ENCODE results near the gene WDR91.

WDR91 gene

DNA sequence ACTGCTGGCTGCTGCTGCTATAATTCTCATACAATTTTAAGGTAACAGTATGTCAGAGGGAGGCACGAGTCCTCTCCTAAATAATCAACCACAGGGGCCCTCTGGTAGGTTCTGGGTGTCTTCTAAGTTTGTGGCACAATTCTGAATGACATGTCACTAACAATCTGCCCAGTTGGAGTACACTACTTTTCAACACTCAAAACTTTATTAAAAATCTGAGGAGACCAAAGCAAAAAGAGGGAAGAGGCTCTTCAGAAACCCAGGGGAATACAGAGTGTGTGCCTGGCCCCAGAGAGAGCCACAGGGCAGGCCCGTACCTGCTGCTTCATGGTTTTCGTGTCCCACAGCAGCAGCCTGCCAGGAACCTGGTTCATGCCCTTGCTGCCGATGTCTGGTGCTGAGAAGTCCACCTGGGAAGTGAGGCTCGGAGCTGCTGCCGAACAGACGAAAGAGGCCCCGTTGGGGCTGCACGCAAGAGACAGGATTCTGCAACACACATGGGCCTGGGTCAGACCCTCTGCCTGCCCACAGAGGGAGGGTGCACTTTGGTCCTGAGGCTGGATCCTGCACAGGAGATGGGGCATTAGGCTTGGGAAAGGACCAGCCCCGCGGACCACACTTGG, 18.3 kb downstream of the WDR91 start:
- H3K4me3 ChIP-seq (ENCODE audit: low read length), result no peak overlapping the region

DNA sequence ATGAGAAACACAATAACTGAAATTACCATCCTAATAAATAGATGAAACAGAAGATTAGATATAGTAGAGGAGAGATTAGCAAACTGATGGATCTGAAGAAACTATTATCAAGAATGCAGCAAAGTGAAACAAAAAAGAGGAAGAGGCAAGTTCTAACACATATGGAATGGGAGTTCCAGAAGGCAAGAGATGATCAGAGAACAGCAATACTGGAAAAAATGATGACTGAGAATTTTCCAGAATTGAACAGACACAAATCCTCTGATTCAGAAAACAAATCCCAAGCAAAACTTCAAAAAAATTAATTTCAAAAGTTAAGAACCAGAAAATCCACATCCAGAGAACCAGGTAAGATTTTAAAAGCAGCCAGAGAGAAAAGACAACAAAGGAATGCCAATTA, 20.6 kb downstream of the WDR91 start:
- DNase-seq (ENCODE audit: low read depth), result no peak
- no peak overlapping the region for H3K4me3 ChIP-seq (ENCODE audit: low read length)
- TF ChIP-seq, protein P1, sequence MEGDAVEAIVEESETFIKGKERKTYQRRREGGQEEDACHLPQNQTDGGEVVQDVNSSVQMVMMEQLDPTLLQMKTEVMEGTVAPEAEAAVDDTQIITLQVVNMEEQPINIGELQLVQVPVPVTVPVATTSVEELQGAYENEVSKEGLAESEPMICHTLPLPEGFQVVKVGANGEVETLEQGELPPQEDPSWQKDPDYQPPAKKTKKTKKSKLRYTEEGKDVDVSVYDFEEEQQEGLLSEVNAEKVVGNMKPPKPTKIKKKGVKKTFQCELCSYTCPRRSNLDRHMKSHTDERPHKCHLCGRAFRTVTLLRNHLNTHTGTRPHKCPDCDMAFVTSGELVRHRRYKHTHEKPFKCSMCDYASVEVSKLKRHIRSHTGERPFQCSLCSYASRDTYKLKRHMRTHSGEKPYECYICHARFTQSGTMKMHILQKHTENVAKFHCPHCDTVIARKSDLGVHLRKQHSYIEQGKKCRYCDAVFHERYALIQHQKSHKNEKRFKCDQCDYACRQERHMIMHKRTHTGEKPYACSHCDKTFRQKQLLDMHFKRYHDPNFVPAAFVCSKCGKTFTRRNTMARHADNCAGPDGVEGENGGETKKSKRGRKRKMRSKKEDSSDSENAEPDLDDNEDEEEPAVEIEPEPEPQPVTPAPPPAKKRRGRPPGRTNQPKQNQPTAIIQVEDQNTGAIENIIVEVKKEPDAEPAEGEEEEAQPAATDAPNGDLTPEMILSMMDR (conservative IDR thresholded peaks at IDR 0.05; ENCODE audit: low read depth, low read length), result no peak

More for the DNA sequence above, 18.3 kb downstream of the WDR91 start:
- DNase-seq (ENCODE audit: low read depth), result no peak
- TF ChIP-seq, protein P1 (conservative IDR thresholded peaks at IDR 0.05; ENCODE audit: low read depth, low read length), result no peak

DNA sequence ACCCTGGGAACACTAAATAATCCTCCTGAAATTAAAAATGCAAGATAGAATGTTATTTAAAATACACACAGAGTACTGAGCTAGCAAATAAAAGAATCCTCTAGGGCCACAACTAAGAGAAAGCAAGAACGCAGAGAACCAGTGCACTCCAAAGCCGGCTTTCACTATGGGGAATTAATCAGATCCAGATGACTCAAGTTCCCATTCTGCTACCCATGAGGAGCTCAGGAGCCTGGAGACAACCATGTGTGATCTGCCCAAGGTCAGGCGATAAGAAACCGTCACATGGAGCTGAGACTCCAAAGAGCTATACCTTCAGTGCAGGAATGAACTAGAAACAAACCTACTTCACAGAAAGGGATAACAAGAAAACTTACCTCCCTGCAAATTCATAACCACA, 21.4 kb downstream of the WDR91 start:
- TF ChIP-seq, protein P1 (conservative IDR thresholded peaks at IDR 0.05; ENCODE audit: low read depth, low read length), result no peak
- no peak overlapping the region for H3K4me3 ChIP-seq (ENCODE audit: low read length)
- DNase-seq (ENCODE audit: low read depth), result no peak

DNA sequence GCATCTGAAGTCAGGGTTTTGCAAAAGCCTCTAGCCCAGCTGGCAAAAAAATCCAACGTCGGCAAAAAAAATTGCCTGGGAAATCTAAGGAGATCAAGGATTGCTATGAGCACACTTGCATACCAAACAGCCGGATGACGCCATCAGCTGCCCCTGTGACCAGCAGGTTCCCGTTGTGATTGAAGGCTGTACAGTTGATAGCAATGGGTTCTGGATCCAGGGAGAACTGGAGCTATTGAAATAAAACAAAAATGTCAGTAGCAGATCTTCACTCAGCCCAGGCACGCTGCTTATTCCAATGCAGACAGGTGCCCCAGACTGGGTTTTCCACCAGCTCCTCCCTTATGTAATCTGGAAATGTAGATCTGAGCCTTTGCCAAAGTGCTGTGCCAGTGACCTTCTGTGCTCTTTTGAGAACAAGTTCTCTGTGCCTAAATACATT, 22.1 kb downstream of the WDR91 start:
- no peak overlapping the region for H3K4me3 ChIP-seq (ENCODE audit: low read length)
- TF ChIP-seq, protein P1 (conservative IDR thresholded peaks at IDR 0.05; ENCODE audit: low read depth, low read length), result no peak
- no peak for DNase-seq (ENCODE audit: low read depth)

DNA sequence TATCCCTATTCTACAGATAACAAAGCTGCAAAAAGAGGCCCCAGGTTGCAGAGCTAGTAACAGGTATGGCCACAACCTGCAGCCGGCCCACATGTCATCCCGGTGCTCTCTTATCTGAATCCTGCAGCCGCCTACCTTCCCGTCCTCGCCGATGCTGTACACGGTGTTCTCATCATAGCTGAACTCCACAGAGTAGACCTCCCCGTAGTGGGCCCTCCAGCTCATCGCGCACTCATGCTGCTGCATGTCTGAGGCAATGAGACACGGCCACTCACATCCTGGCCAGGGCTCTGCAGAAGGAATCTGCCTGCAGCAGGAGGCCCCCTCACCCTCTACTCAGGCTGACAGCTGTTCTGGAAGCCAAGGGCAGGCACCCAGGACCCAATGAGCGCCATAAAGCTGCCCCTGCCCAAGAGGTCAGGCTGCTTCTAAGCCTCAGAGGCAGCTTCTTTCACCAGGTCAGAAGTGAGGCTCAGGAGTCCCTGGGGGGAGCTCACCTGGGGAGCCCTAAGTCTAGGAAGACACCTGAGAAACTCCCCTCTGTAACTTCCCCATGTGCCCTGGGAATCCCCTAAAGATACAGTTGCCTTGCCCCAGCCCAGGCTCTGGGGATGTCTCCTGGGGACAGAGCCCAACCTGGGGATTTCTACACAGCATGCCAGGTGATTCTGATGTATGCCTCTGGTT, 22.9 kb downstream of the WDR91 start:
- no peak for DNase-seq (ENCODE audit: low read depth)
- H3K4me3 ChIP-seq (ENCODE audit: low read length), result no peak overlapping the region
- TF ChIP-seq, protein P1 (conservative IDR thresholded peaks at IDR 0.05; ENCODE audit: low read depth, low read length), result no peak

DNA sequence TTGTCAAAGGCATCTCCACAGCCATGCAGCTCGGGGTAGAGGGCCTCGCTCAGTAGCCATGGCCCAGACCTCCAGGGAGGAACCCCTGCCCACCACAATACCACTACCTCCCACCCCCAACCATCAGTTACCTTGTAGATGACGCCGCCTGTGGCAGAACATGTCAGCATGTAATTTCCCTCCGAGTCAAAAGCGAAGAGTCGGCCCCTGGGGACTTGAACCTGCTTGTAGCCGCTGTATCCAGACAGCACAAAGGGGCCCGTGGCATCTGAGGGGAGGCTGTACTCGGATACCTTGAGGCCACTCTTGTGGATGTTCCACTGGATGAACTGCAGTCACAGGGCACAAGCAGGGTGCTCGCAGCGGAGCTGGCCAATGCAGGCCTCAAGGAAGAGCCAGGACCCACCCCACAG, 24.5 kb downstream of the WDR91 start:
- DNase-seq (ENCODE audit: low read depth), result no peak
- H3K4me3 ChIP-seq (ENCODE audit: low read length), result no peak overlapping the region
- TF ChIP-seq, protein P1 (conservative IDR thresholded peaks at IDR 0.05; ENCODE audit: low read depth, low read length), result no peak

DNA sequence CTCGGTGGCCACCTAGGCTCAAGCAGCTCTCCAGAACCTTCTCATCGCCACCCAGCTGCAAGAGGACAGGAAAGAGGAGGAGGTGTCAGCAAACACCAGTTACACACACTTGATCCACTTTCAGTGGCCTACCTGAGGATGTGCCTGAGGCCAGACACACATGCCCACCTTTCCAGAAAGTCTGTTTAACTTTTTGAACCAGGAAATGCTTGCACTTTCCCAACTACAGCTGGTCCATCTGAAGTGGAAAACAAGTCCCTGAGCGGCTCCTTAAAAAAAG, 25.1 kb downstream of the WDR91 start:
- TF ChIP-seq, protein P1 (conservative IDR thresholded peaks at IDR 0.05; ENCODE audit: low read depth, low read length), result no peak
- no peak for DNase-seq (ENCODE audit: low read depth)
- no peak overlapping the region for H3K4me3 ChIP-seq (ENCODE audit: low read length)

Data from retinal pigment epithelial cell (primary cell).